Fibroblast of skin of left biceps (primary cell): ENCODE data around the gene CYTIP.

ENCODE experiments used
- DNase-seq, 2 experiments: peaks; one replicate each; pipeline ENCODE4 v3.0.0-alpha.2; 2013; ENCODE audit warnings: low read depth in 2 of 2

Gene CYTIP

DNA sequence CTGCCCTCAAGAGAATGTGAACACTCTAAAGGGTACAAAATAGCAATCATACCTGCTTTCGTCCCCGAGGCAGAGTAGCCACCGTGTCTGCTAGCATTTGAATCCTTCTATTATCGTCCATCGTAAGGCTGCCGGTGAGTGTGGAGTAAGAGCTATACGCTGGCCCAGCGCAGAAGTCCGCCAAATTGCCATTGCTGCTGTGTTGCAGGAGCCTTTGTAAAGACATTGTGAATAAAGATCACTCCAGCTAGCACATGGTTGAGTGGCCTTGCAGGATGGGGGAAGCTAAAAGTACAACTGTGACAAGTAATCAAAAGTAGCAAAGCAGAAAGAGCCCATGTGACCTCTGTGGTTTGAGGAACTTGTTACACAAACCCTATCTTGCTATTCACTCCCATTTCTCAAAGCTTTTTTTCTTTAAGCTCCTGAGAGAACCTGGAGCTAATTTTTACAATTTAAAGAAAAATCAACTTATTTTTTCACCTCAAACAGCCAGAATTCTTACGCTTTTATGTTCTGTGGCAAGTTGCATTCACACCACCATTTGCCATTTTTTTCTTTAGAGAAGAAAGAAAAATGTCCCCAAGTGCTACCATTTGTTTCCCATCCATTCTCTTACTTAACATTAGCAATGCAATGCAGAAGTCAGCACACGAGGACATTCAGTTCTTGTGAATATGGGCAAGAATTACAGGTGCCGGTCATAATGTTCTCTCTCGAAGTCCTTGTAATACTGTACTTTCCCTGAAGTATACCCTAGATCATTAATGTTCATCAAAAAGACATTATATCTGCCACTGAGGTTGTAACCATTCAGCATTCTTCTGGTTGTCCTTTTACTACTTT is at the start of gene CYTIP:
TSS of gene CYTIP (minus strand) at position 295 of the 846 bp plus-strand sequence. CDS start at position 226, 69 bp downstream.
- DNase-seq: no peak

DNA sequence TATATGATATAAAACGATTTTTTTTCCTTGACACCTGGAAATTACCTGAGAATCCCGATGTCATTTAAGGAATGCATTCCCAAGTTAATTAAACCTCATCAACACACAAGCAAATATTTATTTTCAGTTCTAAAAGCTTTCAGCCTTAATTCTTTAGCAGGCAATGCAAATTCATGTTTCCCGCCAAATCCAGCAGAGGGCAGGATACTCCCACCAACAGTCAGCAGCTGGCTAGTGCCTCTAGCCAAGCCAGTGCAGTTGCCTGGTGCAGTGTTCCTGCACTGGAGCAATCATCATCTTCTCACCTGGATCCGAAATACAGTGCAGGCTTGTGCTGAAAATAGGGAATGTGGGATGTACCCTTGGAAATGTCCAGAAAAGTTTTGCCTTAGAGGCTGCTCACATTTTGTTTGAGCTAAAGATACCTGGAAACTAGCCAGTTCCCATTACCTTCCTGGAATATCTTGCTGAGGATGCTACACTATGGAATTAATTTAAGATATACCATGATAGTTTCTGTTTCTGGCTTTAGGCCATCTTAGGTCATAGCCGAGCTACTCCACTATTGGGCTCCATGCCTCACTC is 48.4 kb upstream of the CYTIP start:
- no peak for DNase-seq

DNA sequence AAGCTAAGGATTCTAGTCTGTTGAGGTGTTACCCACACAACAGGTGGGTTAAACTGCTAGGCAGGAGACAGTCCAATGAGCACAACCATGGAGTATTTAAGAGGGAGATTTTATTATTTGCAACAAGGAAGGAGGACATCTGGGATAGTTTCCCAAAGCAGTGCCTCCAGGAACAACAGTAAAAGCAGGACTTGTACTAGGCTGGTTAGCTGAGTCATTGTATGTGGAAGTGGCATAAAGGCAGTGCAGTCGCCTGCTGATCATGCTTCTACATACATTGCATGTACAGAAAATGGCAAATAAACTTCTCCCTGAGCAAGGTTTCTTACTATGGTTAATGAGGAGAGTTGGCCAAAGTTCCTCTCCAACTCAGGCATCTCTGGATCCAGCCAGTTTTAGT is 46.1 kb upstream of the CYTIP start:
- no peak for DNase-seq

DNA sequence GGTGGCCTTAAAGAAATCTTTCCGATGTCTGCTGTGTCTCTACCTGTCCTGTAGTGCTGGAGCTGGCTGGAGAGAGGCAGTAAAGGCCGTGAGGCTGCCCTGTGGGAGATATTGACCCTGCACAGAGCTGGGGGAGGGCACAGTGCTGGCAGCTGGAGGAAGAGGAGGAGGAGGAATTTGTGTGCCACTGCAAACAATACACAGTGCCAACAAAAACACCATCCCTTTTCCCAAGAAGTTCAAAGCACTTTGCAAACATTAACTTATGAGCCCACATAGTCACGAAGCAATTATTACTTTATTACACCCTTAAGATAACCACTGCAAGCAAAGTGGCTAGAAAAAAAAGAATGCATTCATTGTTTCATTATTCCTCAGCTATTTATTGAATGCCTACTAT is 45.0 kb upstream of the CYTIP start:
- no peak for DNase-seq

DNA sequence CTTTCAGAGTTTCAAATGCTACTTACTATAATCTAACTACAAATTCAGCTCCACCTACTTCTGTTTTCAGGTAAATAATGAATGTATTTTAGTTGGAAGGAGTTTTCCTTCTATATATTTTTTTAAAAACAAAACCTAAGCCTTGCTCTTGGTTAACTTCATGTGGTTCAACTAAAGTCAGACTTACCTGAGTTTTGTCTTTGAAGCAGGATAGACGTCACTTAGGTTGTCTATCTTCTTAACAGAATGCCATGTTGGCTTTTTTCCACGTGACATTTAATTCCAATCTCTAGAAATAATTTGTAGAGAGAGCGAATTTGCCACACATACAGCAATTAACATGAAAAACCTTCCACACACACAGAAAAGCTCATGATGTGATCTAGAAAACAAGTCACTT is 43.9 kb upstream of the CYTIP start:
- DNase-seq: no peak

DNA sequence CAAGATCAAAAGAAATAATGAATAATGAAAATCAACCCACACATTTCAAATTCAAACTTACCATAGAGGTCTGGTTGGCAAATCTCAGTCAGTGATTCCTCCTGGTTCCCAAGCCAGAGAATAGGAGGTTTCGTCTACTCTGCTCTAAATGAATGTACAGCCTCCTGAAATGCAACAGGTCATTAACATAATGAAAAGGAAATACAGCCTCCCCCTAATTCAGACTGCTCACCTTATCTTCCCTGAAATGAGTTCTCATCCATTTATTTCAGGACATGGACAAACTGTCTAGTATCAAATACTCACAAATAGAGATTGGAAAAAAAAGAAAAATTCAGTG is 43.4 kb upstream of the CYTIP start:
- no peak for DNase-seq

DNA sequence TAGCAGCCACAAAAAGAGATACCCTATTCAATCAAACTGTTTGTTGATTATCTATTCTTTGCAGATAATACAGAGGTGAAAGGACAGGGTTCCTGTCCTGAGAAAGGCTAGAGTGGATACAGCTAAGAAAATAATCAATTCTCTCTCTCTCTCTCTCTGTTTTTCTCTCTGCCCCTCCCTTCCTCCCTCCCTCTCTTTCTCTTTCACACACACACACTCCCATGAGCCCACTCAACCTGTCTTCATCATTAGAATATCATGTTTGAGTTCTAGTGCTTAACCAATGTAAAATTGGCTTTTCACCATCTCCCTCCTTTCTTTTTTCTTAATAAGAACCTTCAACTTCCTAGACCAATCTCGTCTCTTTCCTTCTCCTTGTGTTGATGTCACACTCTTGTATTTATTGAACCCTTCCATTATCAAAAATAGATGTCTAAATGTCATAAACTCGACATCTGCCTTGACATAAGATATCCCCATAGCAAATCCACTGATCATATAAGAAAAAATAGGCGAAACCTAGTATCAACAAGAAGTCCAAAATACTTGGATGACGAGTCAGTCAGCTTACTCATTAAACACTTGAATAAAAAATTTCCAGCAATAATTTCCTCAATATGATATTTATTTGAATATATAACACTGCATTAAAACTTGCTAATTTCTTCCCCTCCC is 42.8 kb upstream of the CYTIP start:
- DNase-seq: no peak

DNA sequence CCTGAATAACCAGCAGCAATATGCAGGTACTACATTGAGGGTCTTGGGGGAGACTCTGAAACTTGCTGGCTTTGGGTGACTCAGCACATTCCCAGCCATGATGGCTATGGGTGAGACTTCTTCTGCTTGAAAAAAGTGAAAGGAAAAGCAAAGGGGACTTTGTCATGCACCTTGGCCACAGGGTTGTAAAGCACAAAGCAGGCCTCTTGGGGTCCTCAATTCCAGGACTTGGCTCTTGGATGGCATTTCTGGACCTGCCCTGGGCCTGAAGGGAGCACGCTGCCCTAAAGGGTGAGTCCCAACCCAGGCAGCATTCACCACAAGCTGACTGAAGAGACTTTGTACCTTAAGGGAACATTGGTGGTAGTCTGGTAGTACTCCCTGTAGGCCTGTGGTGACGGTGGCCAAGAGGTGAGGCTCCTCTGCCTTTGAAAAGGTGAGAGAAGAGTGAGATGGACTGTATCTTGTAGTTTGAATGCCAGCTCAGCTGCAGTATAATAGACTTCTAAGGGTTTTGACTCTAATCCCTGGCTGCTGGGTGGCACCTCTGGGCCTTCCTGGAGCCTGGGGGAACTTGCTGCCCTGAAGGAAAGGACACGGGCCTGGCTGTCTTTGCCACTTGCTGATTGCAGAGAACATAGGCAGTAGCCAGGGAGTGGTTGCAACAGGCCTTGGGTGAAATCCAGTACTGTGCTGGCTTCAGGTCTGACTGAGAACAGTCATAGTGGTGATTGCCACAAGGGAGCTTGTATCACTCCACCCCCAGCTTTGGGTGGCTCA is 36.5 kb upstream of the CYTIP start:
- DNase-seq: no peak

DNA sequence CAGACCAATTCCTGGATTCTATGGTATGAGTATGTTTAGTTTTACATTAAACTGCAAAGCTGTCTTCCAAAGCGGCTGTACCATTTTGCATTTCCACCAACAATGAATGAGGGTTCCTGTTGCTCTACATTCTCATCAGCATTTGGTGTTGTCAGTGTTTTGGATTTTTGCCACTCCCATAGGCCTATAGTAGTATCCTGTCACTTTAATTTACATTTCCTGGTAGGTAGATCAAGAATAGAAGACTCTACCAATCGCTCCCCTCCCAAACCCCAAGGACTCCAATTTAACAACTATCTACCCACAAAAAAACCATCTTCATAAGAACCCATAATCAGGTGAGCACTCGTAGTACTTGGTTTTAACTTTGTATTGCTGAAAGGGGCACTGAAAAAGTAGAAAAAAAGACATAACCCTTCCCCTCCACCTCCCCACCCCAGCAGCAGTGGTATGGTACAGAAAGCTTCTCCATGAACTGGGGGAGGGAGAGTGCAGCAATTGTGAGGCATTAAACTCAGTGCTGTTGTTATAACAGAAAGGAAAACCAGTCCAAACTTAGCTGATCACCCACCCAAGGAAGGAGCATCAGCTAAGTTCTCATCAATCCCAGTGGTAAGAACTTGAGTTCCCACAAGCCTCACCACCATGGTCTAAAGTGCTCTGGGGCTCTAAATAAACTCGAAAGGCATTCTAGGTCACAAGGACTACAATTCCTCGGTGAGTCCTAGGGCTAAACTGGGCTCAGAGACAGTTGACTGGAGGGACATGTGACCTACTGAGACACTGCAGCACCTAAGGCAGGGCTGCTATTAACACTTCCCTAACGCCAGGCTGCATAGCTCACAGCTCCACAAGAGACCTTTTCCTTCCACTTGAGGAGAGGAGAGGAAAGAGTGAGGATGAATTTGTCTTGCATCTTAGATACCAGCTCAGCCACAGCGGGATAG is 35.5 kb upstream of the CYTIP start:
- no peak for DNase-seq

DNA sequence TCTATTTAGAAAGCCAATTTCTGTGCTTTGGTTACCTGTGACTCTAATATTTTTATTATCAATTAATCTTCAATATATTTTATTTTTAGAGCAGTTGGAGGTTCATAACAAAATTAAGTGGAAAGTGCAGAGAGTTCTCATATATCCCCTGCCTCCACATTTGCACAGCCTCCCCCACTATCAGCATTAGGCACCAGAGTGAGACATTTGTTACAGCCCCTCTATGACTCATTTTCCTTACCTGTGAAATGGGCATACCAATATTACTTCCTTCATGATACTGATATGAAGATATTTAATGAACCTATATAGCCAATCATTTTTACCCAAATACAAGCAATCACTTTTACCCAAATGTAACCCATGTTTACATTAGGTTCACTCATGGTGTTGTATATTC is 34.0 kb upstream of the CYTIP start:
- no peak for DNase-seq

DNA sequence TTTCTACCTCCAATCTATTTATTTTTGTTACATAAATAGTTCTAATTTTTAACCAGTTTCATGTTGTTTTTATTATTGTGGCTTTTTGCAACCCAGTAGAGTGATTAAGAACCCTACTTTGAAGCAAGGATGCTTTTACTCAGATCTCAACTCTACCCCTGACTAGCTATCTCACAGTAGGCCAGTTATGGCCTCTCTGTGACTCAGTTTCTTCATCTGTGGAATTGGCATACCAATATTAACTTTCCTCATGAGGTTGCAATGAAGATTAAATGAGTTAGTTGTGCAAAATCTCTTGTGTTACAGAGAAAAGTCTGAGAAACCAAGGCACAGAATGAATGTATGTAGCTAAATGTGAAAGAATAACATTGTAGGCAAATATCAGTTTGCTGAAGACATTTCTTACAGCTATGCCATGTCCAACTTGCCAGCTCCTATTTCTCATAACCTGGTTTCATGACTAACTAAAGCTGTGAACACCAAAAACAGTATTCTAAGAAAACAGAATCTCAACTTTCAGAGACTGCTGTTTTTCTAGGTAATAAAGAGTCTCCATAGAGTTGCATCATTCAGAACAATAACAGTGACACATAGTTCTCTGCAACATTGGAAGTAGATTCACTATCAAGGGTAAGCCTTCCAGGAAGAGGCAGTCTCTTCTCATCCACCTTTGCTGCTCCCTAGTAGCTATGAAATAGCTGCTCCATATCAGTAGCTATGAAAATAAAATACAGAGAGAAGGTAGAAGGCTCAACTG is 33.2 kb upstream of the CYTIP start:
- DNase-seq: no peak

DNA sequence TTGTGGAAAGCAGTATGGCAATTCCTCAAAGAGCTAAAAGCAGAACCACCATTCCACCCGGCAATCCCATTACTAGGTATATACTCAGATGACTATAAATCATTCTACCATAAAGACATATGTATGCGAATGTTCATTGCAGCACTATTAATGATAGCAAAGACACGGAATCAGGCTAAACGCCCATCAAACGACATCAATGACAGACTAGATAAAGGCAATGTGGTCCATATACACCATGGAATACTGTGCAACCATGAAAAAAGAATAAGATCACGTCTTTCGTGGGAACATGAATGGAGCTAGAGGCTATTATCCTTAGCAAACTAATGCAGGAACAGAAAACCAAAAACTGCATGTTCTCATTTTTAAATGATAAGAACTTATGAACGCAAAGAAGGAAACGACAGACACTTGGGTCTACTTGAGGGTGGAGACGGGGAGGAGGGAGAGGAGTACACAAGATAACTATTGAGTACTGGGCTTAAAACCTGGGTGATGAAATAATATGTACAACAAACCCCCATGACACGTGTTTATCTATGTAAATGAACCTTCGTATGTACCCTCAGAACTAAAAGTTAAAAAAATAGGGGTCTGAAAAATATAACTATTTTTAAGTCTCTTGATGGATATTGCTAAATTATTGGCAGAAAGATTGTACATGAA is 32.0 kb upstream of the CYTIP start:
- no peak for DNase-seq

DNA sequence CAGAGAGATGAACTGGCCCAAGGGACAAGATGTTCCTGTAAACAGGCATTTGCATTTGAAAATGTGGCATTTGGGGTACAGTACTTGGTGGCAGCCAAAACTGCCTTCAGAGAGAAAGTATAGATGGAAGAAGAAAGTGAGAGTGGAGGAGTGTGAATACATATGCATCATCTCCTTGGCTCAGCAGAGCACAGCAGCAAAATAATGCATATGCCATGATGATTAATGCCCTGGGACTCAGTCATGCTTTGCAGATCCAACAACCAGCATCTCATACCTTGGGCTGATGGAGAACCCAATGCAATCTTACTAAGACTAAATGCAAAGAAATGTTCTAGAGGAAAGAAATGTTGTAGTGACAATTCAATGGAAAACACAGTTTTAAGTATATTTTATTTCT is 29.7 kb upstream of the CYTIP start:
- DNase-seq: no peak

DNA sequence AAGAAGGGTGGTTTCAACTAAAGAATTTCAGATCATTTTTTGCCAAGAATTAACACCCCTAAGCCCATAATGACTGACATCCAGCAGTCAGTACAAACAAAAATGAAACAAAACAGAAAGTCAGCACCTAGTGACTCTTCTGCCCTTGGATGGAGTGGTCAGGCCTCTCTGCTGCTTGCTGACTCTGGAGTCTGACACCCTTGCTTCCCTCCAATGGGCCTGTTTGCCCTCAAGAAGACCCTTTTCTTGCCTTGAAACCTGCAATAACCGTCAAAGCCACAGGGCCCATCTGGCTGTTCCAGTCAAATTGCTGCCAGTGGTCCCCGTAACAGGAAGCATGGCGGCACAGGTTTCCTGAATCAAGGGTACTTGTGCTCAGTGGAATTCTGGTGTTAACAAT is 27.2 kb upstream of the CYTIP start:
- no peak for DNase-seq

DNA sequence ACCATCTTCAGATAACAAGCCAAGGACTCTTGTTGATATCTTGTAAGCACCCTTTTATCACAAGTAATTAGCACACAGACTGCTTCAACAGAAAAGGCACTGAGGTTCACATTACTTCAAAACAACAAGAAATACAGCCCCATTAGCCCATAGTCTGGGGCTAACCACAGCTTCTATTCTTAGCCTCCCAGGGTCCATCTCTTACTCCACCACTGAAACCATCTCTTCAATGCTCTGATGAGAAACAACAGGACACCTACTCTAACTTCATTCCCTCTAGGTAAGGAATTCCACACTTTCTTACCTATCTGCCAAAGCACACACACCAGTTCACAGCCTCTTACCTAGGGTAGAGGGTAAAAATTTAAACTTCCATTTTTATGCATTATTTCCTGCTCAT is 26.4 kb upstream of the CYTIP start:
- DNase-seq: no peak

DNA sequence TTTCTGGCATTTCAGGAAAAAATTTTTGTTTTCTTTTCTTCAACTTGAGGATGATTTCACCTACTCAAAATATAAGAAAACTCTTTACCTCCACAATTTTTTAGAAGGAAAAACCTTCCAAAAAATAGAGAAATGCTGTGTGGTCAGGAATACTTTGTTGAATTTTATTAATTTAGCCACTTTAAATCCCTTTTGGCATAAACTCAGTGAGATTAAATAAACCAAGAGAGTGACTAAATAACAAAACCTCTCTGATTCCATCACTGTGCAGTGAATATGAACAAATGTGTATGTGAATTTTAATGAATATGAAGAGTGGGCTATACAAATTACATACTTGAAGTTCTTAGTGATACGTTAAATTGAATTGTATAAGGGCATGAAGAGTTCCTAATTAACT is 25.8 kb upstream of the CYTIP start:
- no peak for DNase-seq

DNA sequence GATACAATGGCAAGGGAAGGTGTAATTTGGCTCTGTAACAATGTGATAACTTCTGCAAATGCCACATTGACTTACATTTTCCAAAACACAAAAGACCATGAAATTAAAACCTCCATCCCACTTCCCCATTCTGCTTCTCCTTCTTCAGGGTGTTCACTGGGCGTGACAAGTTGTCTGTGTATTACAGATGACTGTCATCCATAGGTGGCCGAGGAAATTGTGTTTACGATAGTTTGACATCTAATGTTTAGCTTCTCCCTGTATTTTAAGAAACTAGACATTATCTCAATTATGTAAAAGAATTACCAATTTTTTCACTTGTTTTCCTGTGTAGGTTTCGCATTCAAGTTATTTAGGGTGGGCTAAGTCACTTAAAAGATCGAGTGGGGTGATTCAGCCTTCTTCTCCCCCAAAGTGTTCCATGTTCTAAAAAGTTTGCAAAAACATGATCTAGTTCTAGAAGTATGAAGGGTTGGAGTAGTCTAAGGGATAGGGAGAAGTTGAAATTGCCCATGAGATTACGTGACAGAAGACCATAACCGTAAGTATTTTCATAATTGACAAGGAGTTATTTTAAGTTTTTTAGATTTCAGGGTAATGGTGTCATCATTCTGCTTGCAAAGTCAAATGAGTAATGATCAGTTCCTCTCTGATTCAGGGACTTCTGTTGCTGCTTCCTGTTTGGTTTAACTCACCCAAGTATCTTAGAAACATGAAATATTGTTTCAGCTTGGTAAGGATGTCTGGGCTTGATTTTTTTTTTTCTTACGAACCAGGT is 25.2 kb upstream of the CYTIP start:
- peak; percentile 74 to 81 for DNase-seq

DNA sequence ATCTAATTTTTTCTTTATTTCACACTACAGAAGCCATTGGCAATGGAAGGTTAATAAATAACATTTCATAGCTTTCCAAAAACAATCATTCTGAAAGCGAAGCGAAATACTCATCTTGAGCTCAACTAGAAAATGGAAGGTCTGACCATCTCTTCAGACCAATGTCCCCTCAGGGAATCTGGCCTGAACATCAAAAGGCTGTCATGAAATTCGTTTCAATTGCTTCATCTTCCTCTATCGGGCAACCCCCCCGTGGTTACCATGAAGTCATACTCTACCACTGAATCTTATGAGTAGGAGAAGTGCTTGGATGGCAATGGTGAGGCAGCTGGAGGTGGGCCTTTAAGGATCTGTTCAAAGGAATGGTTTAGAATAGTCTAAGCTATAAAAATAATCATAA is 22.9 kb upstream of the CYTIP start:
- no peak for DNase-seq

DNA sequence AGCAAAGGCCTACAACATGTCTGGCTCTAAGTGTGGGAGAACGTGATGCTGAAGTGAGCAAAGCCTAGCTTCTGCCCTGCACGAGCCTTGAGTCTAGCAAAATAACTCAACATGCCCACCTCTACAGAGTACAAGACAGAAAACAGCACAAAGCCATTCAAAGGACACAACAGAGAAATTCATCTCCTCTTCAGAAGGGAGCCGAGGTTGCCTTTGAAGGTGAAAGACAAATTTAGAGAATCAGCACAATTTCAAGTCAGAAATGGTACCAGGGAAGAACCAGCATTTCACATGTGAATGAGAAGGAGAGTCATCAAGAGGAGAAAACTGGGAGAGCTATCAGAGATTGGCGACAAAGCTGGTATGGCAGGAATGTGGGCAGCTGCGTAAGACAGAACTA is 21.7 kb upstream of the CYTIP start:
- no peak for DNase-seq
